ENCODE measurements around the gene CHCHD10.
A peak's percentile ranks its signal among the peaks of the same experiment; 100 is the strongest.
"Not testable (repeated sequence)": the region's sequence is repeated elsewhere in the genome, so short reads cannot be mapped to it uniquely, and the experiment has no call there.

CHCHD10 gene

GRCh38 chr22:23753385-23753784 lies 14.4 kb downstream of the CHCHD10 start:
- in situ Hi-C loops (cut with MboI; ENCODE audit: low pct_unique_long_range_greater_than_20kb, low sequenced_read_pairs) = no loop called here
- no peak for DNase-seq

GRCh38 chr22:23752750-23753149 lies 15.0 kb downstream of the CHCHD10 start:
- in situ Hi-C loops (cut with MboI; ENCODE audit: low pct_unique_long_range_greater_than_20kb, low sequenced_read_pairs) = no loop called here
- DNase-seq = no peak

DNA sequence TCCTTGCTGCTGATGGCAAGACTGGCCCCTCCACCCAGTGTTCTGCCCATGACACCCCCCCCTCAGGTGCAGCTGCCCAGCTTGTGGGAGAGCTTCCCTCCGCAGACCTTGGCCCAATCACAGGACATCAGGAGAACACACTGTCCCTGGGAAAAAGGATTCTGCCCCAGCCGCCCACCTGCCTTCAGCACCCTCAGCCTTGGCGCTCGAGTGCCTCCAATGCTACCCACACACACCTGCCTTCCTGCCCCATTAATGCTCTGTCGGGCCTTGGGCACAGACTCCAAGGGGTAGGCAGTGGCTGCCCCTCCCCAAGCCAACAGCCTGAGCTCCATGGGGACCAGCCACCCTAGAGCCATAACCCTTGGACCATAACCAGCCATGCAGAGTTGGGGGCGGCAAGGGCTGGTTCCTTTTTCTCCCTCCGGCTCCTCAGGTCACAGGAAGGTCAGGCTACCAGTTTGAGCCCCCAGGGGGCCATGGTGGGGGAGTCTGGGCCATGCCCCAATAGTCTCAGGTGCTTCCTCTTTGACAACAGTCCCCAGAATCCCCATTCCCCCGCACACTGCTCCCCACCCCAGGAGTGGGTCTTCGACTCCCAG lies 15.6 kb downstream of the CHCHD10 start:
- in situ Hi-C loops (cut with MboI; ENCODE audit: low pct_unique_long_range_greater_than_20kb, low sequenced_read_pairs) = no loop called here
- peak; percentile 57 for DNase-seq

GRCh38 chr22:23751441-23751996 lies 16.3 kb downstream of the CHCHD10 start:
- DNase-seq = no peak
- in situ Hi-C loops (cut with MboI; ENCODE audit: low pct_unique_long_range_greater_than_20kb, low sequenced_read_pairs) = no loop called here

DNA sequence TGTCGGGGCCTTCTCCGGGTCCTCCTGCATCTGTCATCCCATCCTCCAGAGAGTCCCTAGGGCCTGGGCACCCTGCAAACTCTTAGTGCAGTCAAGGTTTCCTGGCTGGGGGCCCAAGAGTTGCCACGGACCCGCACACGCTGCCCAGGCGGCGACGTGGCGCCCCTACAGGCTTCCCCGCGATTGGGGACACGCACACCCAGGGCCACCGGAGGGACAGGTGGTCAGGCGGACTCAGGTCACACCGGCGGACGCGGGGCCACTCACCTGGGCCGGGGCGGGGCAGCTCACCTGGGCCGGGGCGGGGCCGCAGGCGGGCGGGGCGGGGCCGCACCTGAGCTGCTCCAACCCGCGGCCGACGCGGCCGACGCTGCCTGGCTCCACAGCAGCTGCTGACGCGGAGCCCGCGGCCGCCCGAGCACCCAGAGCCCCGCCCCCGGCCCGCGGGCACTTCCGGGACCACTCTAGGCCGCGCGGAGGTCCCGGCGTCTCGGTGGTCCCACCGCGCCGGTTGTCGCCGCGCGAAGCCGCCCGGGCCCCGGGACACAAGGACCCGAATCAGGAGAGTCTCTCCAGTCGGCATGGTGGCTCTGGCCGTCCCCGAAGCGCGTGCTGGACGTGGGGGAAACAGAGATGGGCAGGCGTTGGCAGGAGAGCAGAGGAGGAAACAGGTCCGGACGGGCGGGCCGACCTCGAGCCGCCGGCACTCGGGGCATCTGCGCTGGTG lies 16.9 kb downstream of the CHCHD10 start, which contains the start of gene ZNF70:
Gene ZNF70, minus strand, starts transcription at position 399 of the 727 bp plus-strand sequence. CDS start 5,972 bp downstream, outside the sequence.
- peak; percentile 79 for DNase-seq
- in situ Hi-C loops (cut with MboI; ENCODE audit: low pct_unique_long_range_greater_than_20kb, low sequenced_read_pairs) = no loop called here

DNA sequence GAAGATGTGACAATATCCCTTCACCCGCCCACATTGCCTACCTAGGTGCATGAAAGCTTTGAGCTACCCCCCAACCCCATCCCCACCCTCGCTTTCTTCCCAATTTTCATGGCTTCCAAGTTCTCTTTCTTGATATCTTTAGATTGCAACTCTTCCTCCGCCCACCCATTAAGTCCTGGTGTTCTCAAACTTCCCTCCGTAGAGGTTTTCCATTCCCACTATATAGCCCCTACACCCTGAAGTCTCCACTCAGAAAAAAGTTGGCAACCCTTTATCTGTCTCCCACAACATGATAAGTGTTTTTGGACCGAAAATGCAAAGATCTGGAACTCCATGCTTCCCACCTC lies 17.4 kb downstream of the CHCHD10 start:
- in situ Hi-C loops (cut with MboI; ENCODE audit: low pct_unique_long_range_greater_than_20kb, low sequenced_read_pairs) = no loop called here
- no peak for DNase-seq

DNA sequence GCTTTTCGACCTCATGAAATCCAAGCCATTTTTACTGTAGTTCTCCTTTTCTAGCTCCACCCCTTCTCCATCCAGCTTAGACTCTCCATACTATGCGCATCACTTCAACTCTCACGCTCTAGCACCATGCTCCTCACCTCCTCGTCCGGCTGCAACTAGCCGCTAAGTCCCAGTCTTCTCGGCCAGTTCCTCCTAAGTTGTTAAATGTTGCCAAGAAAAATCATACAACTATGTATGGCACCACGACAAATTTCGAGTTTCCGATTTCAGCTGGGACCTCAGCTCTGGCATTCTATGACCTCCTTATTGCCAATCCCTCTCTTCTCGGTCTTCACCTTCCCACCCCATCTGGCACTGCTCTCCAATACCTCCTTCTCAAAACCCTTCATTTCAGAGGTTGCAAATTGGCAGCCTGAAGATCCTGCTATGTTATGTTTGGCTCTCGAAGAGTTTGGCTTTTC lies 17.9 kb downstream of the CHCHD10 start:
- peak; percentile 82 for DNase-seq
- in situ Hi-C loops (cut with MboI; ENCODE audit: low pct_unique_long_range_greater_than_20kb, low sequenced_read_pairs) = no loop called here

DNA sequence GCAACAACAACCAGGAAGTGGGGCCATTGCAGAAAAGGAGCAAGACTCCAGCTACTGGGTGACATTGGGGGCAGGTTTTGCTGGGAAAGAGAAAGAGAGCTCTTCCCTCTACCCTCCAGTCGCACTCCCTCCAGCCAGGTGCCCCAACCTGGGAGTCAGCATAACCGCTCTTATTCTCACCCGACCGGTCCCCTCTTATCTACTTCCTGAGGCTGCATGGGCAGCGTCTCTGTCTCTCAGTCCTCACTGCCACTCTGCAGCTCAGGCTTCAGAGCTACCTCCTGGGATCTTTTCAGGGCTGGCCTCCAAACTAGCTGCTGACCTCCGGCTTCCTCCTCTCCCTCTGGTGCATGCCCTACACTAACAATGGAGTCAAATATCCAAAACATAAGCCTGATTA lies 22.0 kb downstream of the CHCHD10 start:
- peak; percentile 32 for DNase-seq
- in situ Hi-C loops (cut with MboI; ENCODE audit: low pct_unique_long_range_greater_than_20kb, low sequenced_read_pairs) = no loop called here

DNA sequence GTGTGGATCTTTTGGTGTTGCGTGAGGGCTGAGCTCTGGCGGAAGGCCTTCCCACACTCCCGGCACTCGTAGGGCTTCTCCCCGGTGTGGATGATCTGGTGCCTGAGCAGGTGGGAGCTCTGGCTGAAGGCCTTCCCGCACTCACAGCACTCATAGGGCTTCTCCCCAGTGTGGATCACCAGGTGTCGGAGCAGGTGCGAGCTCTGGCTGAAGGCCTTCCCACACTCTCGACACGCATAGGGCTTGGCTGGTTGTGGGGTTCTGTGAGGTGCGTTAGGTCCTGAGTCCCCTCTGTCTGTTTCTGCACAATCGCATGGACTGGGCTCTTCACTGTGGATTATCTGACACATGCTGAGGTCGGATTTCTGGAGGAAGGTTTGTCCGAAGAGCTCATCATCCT lies 23.3 kb downstream of the CHCHD10 start:
- no peak for DNase-seq
- in situ Hi-C loops (cut with MboI; ENCODE audit: low pct_unique_long_range_greater_than_20kb, low sequenced_read_pairs) = no loop called here

GRCh38 chr22:23744001-23744400 lies 23.8 kb downstream of the CHCHD10 start:
- in situ Hi-C loops (cut with MboI; ENCODE audit: low pct_unique_long_range_greater_than_20kb, low sequenced_read_pairs) = no loop called here
- DNase-seq = no peak

GRCh38 chr22:23743303-23743705 lies 24.5 kb downstream of the CHCHD10 start:
- in situ Hi-C loops (cut with MboI; ENCODE audit: low pct_unique_long_range_greater_than_20kb, low sequenced_read_pairs) = no loop called here
- DNase-seq = no peak

- in situ Hi-C loops (cut with MboI; ENCODE audit: low pct_unique_long_range_greater_than_20kb, low sequenced_read_pairs) = no loop called here
- DNase-seq = no peak
Observed at GRCh38 chr22:23742505-23743264, 25.1 kb downstream of the CHCHD10 start.

DNA sequence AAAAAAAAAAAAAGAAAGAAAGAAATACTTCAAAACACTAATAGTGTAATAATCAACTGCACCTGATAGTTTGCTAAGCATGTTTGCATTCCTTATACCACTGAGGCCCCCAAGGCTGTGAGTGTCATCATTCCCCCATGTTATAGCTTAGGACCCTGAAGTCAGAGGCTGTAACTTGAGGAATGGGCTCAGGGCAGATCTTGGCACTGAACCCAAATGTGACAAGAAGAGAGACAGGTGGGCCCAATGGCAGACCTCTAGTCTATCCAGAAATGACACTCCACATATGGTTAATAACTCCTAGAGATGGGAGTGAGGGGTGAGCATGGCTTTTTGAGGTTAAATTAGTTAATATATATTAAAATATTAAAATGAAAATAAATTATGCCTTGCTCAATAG lies 30.1 kb downstream of the CHCHD10 start:
- DNase-seq = no peak
- in situ Hi-C loops (cut with MboI; ENCODE audit: low pct_unique_long_range_greater_than_20kb, low sequenced_read_pairs) = no loop called here

GRCh38 chr22:23728108-23728507 lies 39.7 kb downstream of the CHCHD10 start:
- DNase-seq; in situ Hi-C loops (cut with MboI; ENCODE audit: low pct_unique_long_range_greater_than_20kb, low sequenced_read_pairs): not testable (repeated sequence)

DNA sequence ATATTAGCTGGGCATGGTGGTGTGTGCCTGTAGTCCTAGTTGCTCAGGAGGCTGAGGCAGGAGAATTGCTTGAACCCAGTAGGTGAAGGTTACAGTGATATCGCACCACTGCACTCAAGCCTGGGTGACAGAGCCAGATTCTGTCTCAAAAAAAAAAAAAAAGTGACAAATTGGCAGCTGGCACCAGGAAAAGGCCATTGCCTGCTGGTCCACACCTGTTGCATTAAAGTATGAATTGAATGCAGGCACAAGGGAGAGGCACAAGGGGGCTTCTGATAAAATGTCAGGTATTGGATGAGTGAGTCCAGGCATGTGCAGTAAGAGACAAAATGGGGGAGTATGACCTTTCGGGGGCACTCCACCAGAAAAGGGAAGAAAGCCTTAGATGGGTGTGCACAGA lies 45.0 kb downstream of the CHCHD10 start:
- in situ Hi-C loops (cut with MboI; ENCODE audit: low pct_unique_long_range_greater_than_20kb, low sequenced_read_pairs) = loop anchor here (25.0 kb wide), 1 partner anchor 90 kb away; no protein-coding TSS in a partner anchor
- DNase-seq = no peak

GRCh38 chr22:23722160-23722559 lies 45.6 kb downstream of the CHCHD10 start:
- in situ Hi-C loops (cut with MboI; ENCODE audit: low pct_unique_long_range_greater_than_20kb, low sequenced_read_pairs) = loop anchor here (25.0 kb wide), 1 partner anchor 90 kb away; no protein-coding TSS in a partner anchor
- DNase-seq = no peak

GRCh38 chr22:23720855-23721254 lies 46.9 kb downstream of the CHCHD10 start:
- in situ Hi-C loops (cut with MboI; ENCODE audit: low pct_unique_long_range_greater_than_20kb, low sequenced_read_pairs) = loop anchor here (25.0 kb wide), 1 partner anchor 91 kb away; no protein-coding TSS in a partner anchor
- DNase-seq = no peak

GRCh38 chr22:23718371-23719165 lies 49.2 kb downstream of the CHCHD10 start:
- DNase-seq = no peak
- in situ Hi-C loops (cut with MboI; ENCODE audit: low pct_unique_long_range_greater_than_20kb, low sequenced_read_pairs) = loop anchor here (25.0 kb wide), 1 partner anchor 94 kb away; no protein-coding TSS in a partner anchor

Data from KBM-7 (cell line).